ENCODE measurements around the gene ADGRA1. TPM values are rescaled to one million over a fixed set of nuclear protein-coding genes. Genes with fewer than 3 reads are reported as not detected.

The ADGRA1 gene
- total RNA-seq, 1 donor from 2014 or later = not detected

DNA sequence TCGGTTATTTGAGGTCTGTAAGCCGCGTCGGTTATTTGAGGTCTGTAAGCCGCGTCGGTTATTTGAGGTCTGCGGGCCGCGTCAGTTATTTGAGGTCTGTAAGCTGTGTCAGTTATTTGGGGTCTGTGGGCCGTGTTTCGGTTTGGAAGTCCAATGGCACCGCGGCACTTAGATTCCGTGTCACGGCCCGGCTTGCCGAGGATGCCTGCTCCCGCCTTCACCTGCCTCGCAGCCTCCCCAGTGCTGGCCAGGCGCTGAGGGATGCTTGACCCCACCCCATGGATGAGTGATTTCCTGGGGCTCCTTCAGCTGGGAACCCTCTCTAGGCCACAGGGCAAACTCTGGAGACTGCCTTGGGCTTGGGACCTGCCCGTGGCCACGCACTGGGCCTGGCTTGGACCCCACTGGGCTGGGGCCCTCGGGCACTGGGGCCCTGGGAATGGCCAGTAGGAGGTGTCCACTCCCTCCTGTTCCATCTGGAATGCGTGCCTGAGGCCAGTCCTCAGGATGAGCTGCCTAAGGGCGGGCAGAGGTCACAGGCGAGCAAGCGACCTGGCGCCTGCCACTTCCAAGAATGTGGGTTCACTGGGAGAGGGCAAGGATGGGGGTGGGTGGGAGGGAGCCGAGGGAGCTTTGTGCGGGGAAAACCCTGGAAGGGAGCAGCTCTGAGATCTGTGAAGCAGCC, 25.6 kb downstream of the ADGRA1 start:
- no peak for ATAC-seq

DNA sequence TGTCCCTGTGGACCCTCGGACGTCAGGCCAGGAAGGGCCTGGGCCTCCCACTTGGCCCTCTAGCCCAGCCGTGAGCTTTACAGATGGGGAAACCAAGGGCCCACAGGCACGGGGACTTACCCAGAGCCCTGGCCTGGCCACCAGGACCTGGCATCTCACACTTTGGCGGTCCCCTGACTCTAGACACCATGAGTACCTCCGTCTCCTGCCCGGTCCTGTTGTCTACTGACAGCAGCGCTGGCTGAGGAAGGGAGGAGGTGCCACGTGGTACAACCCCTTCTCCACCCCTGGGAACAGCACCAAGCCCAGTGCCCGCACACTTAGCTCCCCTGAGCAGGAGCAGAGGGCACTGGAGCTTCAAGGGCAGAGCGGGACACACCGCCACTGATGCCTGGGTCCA, 26.1 kb downstream of the ADGRA1 start:
- ATAC-seq = no peak

- no peak for ATAC-seq
Observed at GRCh38 chr10:133114251-133114650, 26.5 kb downstream of the ADGRA1 start.

DNA sequence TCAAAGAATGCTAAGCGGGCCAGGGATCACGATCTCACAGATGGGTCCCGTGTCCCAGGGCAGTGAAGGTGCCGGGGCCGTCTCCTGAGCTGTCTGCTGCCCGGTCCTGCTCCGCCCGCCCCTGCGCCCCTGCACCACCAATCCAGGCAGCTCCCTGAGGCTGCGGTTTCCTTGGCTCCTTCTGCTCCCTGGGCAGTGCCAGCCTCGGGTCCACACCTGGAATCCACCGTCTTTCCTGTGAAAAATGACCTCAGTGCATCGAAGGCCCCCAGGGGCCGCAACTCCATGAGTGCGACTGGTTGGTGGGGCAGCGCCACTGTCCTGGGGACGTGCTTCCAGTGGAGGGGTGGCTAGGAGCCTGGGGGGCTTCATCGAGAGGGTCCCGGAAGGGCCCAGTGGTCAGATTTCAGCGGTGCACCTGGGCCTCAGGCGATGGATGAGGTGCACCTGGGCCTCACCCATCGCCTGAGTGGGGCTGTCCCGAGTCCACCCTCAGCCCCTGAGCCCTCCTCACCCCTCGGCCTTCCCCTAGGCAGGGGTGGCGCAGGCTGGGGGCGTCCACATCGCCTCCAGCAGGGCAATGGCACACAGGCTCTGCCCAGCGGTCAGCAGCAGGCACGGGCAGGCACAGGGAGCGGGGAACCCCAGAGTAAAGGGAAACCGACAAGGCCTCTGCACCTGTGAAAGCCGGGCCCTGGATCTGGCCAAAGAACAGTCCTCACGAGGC, 27.2 kb downstream of the ADGRA1 start:
- ATAC-seq = no peak

DNA sequence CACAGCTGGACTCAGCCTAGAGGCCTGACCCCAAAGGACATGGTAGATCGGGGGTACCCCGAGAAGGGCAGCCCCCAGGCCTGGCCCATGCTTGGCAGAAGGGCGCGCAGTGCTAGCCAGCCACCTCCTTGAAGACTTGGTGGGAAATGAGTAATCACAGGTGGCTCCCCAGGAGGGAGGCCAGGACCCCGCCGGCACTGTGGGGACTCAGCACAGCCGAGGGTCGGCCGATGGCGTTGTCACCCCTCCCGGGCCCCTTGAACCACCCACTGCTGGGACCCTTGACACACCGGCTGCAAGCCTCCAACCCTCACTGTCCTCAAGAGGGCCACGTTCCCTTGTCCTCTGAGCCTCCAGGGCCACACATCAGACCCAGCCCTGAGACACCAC, 27.7 kb downstream of the ADGRA1 start:
- no peak for ATAC-seq

DNA sequence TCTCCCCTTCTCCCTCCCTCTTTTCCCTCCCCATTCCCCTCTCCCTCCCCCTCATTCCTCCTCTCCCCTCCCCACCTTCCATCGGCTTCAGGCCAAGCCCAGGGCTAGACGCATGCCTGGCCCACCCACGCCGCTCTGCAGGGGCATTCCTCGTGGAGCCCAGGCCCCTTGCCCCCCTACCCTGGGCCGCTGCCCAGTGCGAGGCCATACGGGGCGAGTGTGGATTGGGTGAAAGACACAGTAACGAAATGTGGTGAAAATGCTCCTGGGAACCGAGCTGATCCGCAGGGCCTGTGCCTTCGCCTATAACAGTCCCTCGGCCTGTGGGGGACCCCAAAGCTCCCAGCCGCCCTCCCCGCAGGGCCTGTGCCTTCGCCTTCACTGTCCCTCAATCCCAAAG, 28.3 kb downstream of the ADGRA1 start:
- no peak for ATAC-seq

DNA sequence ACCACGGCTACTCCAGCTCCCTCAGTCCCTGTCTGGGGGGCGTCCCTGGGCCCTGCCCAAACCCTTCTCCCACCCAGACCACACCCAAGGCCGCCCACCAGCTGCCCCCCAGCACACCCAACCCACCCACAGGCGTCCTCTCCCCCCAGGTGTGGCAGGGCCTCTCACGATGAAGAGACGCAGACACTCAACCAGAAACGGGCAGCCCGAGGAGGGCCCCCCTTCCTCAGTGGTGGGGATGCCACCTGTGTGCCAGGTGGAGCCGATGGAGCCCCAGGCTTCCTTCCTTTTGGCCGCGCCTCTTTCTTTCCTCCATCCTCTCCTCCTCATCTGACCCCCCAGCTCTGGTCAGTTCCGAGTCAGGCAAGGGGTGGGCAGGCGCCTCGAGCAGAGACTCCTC, 28.7 kb downstream of the ADGRA1 start:
- no peak for ATAC-seq

DNA sequence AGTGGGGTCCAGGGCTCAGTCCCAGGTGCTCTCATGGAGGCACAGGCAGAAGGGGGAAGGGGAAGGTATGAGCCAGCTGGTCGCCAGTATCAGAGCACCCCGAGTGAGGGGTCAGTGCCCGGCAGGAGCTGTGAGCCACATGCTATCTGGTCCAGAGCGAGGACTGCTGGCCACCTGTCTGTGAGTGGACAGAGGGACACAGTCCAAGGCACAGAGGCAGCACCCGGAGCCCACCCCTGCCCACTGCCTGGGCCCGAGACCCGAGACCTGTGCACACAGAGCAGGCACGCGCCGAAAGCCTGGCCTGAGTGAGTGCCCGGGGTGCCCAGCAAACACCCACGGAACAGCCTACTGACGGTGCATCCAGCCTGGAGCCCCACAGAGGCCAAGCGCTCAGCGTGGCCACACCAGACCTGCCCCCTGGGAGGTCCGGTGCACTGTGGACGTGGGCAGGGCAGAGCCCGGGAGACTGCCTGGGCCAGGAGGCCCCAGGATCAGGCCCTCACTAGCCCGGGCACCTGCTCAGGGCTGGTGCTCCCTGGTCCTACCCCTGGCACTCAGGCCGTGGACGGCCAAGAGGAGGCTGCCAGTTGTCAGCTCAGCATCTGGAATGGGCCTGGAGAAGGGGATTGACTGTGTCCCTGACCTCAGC, 29.4 kb downstream of the ADGRA1 start:
- no peak for ATAC-seq

GRCh38 chr10:133117688-133118071, 30.0 kb downstream of the ADGRA1 start:
- no peak for ATAC-seq

- ATAC-seq = no peak
Observed at GRCh38 chr10:133121479-133121878, 33.8 kb downstream of the ADGRA1 start.

DNA sequence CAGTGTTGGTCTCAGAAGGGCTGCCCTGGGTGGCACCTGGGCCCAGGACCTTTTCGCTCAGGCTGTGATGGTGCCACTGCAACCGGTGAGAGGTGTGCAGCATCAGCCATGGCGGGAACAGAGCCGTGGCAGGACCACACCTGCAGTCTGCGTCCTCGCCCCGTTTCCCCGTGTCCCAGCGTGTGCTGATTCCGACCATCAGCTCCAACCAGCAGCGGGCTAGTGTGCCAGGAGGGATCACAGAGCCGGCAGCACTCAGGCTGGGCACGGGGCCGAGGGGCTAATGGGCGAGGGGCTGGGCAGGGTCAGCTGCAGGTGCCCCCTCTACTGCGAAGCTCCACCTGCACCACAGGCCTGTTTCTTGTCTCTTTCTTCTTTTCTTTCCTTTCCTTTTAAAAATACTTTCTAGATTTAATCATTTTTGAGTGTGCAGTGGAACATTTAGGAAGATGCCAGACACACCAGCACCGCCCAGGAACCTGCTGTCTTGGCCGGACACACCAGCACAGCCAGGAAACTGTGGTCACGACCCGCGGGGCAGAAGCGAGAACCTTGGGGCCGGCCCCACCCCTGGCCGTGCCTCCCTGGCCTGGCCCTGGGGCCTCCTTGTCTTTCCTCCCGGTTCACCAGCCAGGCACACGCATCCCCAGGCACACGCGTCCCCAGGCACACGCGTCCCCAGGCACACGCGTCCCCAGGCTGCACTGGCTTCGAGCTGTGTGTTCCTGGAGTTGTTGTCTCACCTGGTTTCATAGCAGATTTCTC, 34.6 kb downstream of the ADGRA1 start:
- no peak for ATAC-seq

DNA sequence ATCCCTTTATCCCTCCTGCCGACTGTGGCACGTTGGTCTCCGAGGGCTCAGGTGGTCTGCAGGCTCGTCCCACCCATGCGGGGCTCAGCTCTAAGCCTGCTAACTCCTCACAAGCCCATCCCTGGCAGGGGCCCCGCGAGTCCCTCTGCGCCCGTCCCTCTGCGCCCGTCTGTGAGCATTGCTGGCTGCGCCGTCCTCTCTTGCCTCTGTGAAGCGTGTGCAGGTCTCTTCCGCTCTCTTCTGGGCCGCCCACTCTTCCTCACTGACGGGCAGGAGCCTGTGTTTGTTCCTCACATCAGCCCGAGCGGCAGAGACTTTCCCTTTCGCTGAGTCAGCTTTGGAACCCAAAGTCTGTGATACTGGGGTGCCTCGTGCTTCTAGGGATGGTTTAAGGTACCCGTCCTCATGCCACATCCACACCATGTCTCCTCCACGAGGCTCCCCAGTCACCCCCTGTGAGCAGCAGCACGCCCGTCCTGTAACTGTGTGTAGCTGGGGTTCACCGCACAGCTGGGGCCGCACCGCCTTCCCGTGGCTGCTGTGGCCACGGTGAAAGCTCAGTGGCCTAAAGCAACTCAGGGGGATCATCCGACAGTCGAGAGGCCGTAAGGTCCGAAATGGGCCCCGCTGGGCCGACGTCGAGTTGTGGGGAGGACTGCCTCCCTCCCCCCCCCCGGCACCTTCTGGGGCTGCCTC, 35.5 kb downstream of the ADGRA1 start:
- ATAC-seq = no peak

DNA sequence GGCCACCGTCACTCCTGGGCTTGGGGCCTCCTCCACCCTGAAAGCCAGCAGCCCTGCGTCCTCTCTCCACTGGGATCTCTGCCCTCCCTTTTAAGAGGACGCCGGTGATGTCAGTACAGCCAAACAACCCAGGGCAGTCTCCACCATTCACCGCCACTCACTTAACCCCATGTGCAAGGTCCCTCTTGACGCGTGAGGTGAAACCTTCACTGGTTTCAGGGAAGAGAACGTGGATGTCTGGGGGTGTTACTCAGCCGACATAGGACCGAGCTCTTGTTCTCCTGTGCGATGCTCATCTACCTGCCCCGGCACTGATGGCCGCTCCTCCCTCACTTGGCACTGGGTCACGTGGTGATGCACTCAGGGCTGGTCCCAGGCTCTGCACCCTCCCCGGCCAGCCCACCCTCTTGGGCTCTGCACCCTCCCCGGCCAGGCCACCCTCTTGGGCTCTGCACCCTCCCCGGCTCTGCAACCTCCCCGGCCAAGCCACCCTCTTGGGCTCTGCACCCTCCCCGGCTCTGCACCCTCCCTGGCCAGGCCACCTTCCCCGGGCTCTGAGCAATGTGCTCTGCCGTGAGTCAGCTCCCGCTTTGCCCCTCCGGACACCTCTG, 36.1 kb downstream of the ADGRA1 start:
- no peak for ATAC-seq

- peak; percentile 56 for ATAC-seq
Observed at GRCh38 chr10:133124357-133125211, 36.9 kb downstream of the ADGRA1 start.

DNA sequence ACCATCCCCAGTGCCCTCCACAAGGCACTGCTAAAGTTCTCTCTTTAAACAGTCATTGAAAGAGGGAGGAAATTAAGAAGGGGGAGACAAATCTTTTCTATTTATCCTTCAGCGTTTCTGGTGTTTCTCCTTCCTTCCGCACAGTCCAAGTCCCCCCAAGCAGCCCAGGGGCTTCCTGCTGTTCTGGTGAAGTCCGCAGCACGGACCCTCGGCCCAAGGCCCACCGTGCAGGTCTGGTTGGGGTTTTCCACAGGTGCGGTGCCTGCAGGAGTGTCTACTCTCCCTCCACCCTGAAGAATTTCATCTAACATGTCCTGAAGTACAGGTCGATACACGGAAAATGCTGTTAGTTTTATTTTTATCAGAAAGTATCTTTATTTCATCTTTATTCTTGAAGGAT, 38.2 kb downstream of the ADGRA1 start:
- no peak for ATAC-seq

- no peak for ATAC-seq
Observed at GRCh38 chr10:133126431-133127290, 38.9 kb downstream of the ADGRA1 start.

DNA sequence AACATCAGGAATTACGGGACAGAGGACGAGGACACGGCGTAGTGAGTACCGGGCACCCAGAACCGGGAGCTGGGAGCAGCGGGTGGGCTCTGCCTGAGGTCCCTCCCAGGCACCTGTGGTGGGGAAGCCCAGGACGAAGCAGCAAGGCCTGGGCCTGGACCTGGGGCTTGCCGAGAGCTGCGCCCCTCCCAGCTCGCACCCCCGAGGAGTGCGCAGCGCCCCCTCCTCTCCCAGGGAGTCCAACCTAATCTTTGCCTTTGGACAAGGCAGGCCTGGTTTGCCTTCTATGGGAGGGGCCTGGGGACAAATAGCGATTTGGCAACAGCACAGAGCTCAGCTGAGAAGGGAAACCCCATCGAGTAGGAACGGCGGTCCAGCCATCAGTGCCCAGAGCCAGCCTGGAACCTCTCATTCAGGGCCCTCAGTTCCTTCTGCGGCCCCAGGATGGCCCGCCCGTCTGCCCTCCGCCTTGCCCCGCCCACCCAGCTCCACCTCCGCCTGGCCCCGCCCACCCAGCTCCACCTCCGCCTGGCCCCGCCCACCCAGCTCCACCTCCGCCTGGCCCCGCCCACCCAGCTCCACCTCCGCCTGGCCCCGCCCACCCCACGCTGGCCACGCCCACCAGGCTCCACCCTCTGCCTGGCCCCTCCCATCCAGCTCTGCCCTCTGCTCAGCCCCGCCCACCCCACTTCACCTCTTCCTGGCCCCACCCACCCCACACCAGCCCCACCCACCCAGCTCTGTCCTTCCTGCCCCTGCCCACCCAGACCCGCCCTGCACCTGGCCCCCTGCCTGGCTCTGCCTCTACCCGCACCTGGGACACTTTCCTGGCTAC, 39.8 kb downstream of the ADGRA1 start:
- peak; percentile 7 for ATAC-seq

GRCh38 chr10:133128126-133129070, 40.7 kb downstream of the ADGRA1 start:
- no peak for ATAC-seq
